GM10248 (cell line): ENCODE data around the gene CACNA1C.
"Not testable (repeated sequence)": the region's sequence is repeated elsewhere in the genome, so short reads cannot be mapped to it uniquely, and the experiment has no call there.

ENCODE experiments used
- CTCF ChIA-PET: fragments of 300-600 bp; sonication (Branson Sonifier 250); formaldehyde crosslinking; extraction: SDS; loops from one replicate; lab custom pipeline; 2021; ENCODE audit warnings: antibody characterized with exemption; lab: Yijun Ruan, JAX
- POLR2A ChIA-PET: fragments of 350-650 bp; sonication (Branson Sonifier 250); formaldehyde crosslinking; extraction: SDS; loops from one replicate; lab custom pipeline; 2020; ENCODE audit warnings: antibody characterized with exemption; lab: Yijun Ruan, JAX
- DNase-seq: peaks from one replicate; pipeline ENCODE4 v3.0.0; 2012; ENCODE audit errors: extremely low spot score
- TF ChIP-seq, protein P1 (sequence below): IDR thresholded peaks from 2 replicates; pipeline ENCODE4 v1.5.1; 2012; ENCODE audit warnings: mild to moderate bottlenecking, low read depth; ENCODE audit errors: extremely low read depth, missing control alignments, control extremely low read depth

CACNA1C gene

GRCh38 chr12:2488131-2488530, 435.3 kb downstream of the CACNA1C start:
- ChIA-PET CTCF (no interaction called here), POLR2A (no interaction called here)
- TF ChIP-seq, protein P1, sequence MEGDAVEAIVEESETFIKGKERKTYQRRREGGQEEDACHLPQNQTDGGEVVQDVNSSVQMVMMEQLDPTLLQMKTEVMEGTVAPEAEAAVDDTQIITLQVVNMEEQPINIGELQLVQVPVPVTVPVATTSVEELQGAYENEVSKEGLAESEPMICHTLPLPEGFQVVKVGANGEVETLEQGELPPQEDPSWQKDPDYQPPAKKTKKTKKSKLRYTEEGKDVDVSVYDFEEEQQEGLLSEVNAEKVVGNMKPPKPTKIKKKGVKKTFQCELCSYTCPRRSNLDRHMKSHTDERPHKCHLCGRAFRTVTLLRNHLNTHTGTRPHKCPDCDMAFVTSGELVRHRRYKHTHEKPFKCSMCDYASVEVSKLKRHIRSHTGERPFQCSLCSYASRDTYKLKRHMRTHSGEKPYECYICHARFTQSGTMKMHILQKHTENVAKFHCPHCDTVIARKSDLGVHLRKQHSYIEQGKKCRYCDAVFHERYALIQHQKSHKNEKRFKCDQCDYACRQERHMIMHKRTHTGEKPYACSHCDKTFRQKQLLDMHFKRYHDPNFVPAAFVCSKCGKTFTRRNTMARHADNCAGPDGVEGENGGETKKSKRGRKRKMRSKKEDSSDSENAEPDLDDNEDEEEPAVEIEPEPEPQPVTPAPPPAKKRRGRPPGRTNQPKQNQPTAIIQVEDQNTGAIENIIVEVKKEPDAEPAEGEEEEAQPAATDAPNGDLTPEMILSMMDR = no peak
- DNase-seq = no peak

- no peak for DNase-seq
- TF ChIP-seq, protein P1 = no peak
- CTCF ChIA-PET = no interaction called here
- POLR2A ChIA-PET = no interaction called here
These were observed 435.8 kb downstream of the CACNA1C start for GRCh38 chr12:2488596-2488995.

DNA sequence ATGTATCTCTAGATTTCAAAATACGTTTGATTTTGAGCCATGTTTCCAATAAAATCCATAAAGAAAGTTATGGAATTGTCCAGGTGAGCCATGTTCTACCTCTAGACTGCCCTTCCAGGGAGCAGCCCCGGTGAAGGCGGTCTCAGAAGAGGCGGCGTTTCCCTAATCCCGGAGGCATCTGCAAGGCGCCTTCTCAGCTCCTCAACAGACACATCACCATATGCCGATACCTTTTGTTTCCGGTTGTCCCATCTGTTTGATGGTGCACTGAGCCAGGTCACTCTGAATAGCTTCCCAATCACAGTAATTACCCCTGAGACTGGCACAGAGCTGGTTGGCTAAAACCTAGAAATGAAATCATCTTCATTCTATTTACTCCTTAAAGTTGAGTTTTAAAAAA, 436.5 kb downstream of the CACNA1C start:
- CTCF ChIA-PET = no interaction called here
- TF ChIP-seq, protein P1 = no peak
- POLR2A ChIA-PET = no interaction called here
- no peak for DNase-seq

GRCh38 chr12:2490831-2491230, 438.0 kb downstream of the CACNA1C start:
- no peak for DNase-seq
- CTCF ChIA-PET = no interaction called here
- TF ChIP-seq, protein P1 = no peak
- POLR2A ChIA-PET = no interaction called here

DNA sequence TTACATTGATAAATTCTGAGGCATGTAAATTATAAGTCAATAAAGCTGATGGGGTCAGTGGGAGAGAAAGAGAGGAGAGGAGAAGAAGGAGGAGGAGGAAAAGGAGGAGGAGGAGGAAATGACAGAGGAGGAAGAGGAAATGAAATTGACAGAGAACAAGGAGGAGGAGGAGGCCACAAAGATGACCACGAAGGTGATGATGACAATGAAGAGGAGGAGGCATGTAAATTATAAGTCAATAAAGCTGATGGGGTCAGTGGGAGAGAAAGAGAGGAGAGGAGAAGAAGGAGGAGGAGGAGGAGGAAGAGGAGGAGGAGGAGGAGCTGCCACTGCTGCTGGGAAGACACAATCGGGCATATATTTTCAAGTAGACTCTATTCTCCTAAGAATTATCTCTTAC, 438.6 kb downstream of the CACNA1C start:
- CTCF ChIA-PET, POLR2A ChIA-PET: not testable (repeated sequence)

DNA sequence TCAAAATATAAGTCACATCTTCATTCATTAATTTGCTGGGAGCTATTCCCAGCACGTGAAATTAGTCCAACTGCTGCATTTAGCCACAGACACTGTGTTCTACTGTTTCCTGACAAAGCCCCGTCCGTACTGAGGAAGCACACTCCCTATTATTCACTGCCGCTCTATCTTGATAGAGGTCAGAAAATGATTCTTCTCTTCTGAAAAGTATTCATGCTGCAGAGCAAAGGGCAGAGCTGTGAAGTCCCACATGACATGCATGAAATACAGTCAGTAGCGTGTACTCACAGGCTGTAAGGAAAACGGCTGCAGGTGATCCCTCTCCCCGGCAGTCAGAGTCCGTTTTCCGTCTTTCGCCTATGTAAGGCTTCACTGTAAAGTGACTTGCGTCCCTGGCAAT, 439.4 kb downstream of the CACNA1C start:
- ChIA-PET POLR2A (no interaction called here), CTCF (no interaction called here)
- no peak for DNase-seq
- TF ChIP-seq, protein P1 = no peak

More for the DNA sequence above, 438.6 kb downstream of the CACNA1C start:
- not testable (repeated sequence) for DNase-seq

DNA sequence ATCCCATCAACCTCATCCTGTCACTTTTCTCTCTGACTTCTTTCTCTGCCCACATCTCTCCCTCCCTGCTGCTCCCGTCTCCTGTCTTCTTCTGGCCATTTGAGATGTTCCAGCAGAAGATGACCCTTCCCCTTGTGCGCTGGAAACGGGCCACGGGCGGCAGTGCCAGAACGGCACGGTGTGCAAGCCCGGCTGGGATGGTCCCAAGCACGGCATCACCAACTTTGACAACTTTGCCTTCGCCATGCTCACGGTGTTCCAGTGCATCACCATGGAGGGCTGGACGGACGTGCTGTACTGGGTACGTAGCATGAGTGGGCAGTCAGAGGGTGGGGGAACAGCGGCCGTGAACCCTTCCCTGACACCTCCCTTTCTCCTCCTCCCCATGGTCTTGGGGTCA, 440.3 kb downstream of the CACNA1C start:
- TF ChIP-seq, protein P1 = no peak
- CTCF ChIA-PET = no interaction called here

More for the DNA sequence above, 440.3 kb downstream of the CACNA1C start:
- no peak for DNase-seq
- POLR2A ChIA-PET = no interaction called here
